Brain microvascular endothelial cell (primary cell): ENCODE results near the gene C1orf56.

Source experiments
- DNase-seq: peaks from one replicate; pipeline ENCODE4 v3.0.0-alpha.2; 2020
- H3K27ac ChIP-seq: fragments of 250-450 bp; sonication (Bioruptor Pico); 2 replicates; pipeline ENCODE4 v1.5.1; 2020; ENCODE audit warnings: mild to moderate bottlenecking, moderate library complexity
- H3K27me3 ChIP-seq: fragments of 250-450 bp; sonication (Bioruptor Pico); replicated peaks from 2 replicates; pipeline ENCODE4 v1.5.1; 2020; ENCODE audit warnings: mild to moderate bottlenecking
- H3K36me3 ChIP-seq: fragments of 250-450 bp; sonication (Bioruptor Pico); replicated peaks from 2 replicates; pipeline ENCODE4 v1.5.1; 2020; ENCODE audit warnings: mild to moderate bottlenecking
- H3K4me3 ChIP-seq: 2 replicates; pipeline ENCODE4 v1.5.1; 2011; ENCODE audit warnings: low read depth, mild to moderate bottlenecking, control low read depth, low read length, moderate library complexity
- CTCF ChIP-seq: IDR thresholded peaks from 2 replicates; pipeline ENCODE4 v1.5.1; 2011; ENCODE audit warnings: low read depth, mild to moderate bottlenecking, moderate library complexity, low read length, control low read depth, inconsistent platforms; ENCODE audit errors: missing control alignments
- in situ Hi-C: cut with HindIII; loops from 2 replicates; pipeline ENCODE4 v1.10.0; 2017; ENCODE audit warnings: low sequenced_read_pairs, low pct_ligation_motif_present

The C1orf56 gene

GRCh38 chr1:151002051-151002450 lies 45.5 kb upstream of the C1orf56 start:
- no peak for DNase-seq
- no peak overlapping the region for H3K27ac ChIP-seq

GRCh38 chr1:151002611-151003010 lies 44.9 kb upstream of the C1orf56 start:
- TF ChIP-seq CTCF, result no peak
- no peaks in the 10 kb centered on the region for H3K27me3 ChIP-seq
- no peak overlapping the region for H3K4me3 ChIP-seq
- no peak for DNase-seq
- in situ Hi-C loops, result no loop called here
- H3K27ac ChIP-seq, result no peak overlapping the region
- peaks cover 3% of the 10 kb centered on the region for H3K36me3 ChIP-seq

More at GRCh38 chr1:151002051-151002450, 45.5 kb upstream of the C1orf56 start:
- no peaks in the 10 kb centered on the region for H3K27me3 ChIP-seq
- peaks cover 3% of the 10 kb centered on the region for H3K36me3 ChIP-seq
- TF ChIP-seq CTCF, result no peak
- in situ Hi-C loops, result no loop called here
- H3K4me3 ChIP-seq, result no peak overlapping the region

- in situ Hi-C loops, result no loop called here
- H3K4me3 ChIP-seq, result no peak overlapping the region
These were observed 44.4 kb upstream of the C1orf56 start for GRCh38 chr1:151003180-151003579.

GRCh38 chr1:151005729-151006319 lies 41.7 kb upstream of the C1orf56 start:
- Histone ChIP-seq H3K36me3 (no peaks in the 10 kb centered on the region), H3K4me3 (peak overlapping the region; percentile 59), H3K27me3 (no peaks in the 10 kb centered on the region), H3K27ac (no peak overlapping the region)
- no peak for DNase-seq
- in situ Hi-C loops, result no loop called here
- TF ChIP-seq CTCF, result no peak

More at GRCh38 chr1:151003180-151003579, 44.4 kb upstream of the C1orf56 start:
- Histone ChIP-seq H3K36me3 (no peaks in the 10 kb centered on the region), H3K27me3 (no peaks in the 10 kb centered on the region), H3K27ac (no peak overlapping the region)
- no peak for TF ChIP-seq CTCF
- no peak for DNase-seq

- peak; percentile 80 for DNase-seq
- Histone ChIP-seq H3K4me3 (peak within 1 kb of the TSS; percentile 59), H3K36me3 (no peaks in the 10 kb centered on the region), H3K27ac (peak within 1 kb of the TSS; percentile 87), H3K27me3 (no peaks in the 10 kb centered on the region)
- in situ Hi-C loops, result no loop called here
- peak; percentile 73 for TF ChIP-seq CTCF
These were observed 41.1 kb upstream of the C1orf56 start, which contains the start of gene MINDY1 for GRCh38 chr1:151006327-151007052. MINDY1 (minus strand) TSS chr1:151006902; CDS start chr1:151002617, 4,285 bp downstream.
